Skeletal muscle satellite cell (primary cell): ENCODE results near the gene ZNF460.

ENCODE experiments used
- H3K27me3 ChIP-seq: 2 replicates; pipeline ENCODE4 v1.7.0; 2013; ENCODE audit warnings: low read length; ENCODE audit not compliant: control insufficient read depth, insufficient read depth
- H3K36me3 ChIP-seq: 2 replicates; pipeline ENCODE4 v1.7.0; 2013; ENCODE audit warnings: mild to moderate bottlenecking, control low read depth, low read length; ENCODE audit not compliant: insufficient read depth
- H3K4me1 ChIP-seq: 2 replicates; pipeline ENCODE4 v1.7.0; 2013; ENCODE audit warnings: low read length; ENCODE audit not compliant: control insufficient read depth, insufficient read depth
- H3K4me2 ChIP-seq: 2 replicates; pipeline ENCODE4 v1.7.0; 2013; ENCODE audit warnings: mild to moderate bottlenecking, low read length
- H3K4me3 ChIP-seq: 2 replicates; pipeline ENCODE4 v1.7.0; 2013; ENCODE audit warnings: low read length
- H3K9ac ChIP-seq: 2 replicates; pipeline ENCODE4 v1.7.0; 2013; ENCODE audit warnings: mild to moderate bottlenecking, low read depth, low read length, moderate library complexity
- H3K9me3 ChIP-seq: replicated peaks from 2 replicates; pipeline ENCODE4 v1.7.0; 2013; ENCODE audit warnings: mild to moderate bottlenecking, control low read depth, low read length

The ZNF460 gene

GRCh38 chr19:57317503-57317902 is 37.2 kb downstream of the ZNF460 start:
- Histone ChIP-seq H3K4me1 (peaks cover 17% of the 10 kb centered on the region), H3K4me3 (peak overlapping the region; percentile 57), H3K4me2 (peak overlapping the region; percentile 71), H3K27me3 (peaks cover 29% of the 10 kb centered on the region), H3K36me3 (no peaks in the 10 kb centered on the region), H3K9ac (no peak overlapping the region), H3K9me3 (no peaks in the 10 kb centered on the region)

GRCh38 chr19:57319869-57320179 is 39.5 kb downstream of the ZNF460 start:
- Histone ChIP-seq H3K36me3 (peaks cover 13% of the 10 kb centered on the region), H3K4me3 (peak overlapping the region; percentile 95), H3K9ac (peak overlapping the region; percentile 99), H3K4me2 (peak overlapping the region; percentile 98), H3K4me1 (peaks cover 18% of the 10 kb centered on the region), H3K9me3 (no peaks in the 10 kb centered on the region), H3K27me3 (peaks cover 21% of the 10 kb centered on the region)

DNA sequence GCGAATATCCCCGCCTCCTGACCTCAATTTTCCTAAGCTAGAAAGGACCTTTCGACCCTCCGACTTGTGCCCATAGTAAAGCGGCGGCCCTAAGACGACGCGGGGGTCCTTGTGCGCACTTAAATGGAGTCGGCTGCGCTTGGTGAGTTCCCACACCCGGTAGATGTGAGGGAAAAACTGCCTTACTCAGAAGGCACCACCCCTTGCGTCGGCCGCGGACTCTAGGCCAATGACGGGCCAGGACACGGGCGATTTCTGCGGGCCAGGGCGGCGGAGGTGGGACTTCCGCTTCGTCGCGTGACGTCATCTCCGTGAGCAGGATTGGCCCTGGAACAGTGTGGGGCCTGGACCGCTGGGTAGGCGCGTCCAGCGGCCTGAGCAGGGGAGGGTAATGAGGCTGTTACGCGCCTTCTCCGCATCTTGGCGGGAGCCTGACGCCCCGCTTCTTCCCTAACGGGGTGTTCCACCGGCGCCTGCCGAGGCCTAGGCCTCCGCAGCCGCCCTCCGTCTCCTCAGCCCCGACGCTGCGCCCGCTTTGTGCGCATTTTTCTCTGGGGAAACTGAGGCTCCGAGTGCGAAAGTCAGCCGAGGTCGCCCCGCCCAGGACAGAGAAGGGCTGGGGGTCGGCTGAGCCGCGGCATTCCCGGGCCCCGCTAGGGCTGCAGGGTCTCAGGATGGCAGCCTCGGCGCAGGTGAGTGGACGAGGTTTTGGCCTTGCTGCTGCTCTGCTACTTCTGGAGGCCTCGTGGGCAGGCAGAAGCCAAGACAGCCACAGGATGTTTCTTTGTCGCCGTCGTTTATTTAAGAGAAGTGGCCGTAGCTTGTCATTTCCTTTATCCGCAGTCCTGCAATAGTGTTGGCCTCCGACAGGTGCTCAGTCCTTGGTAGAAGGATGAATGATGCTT is 40.1 kb downstream of the ZNF460 start, which contains the start of gene ZNF543:
Gene ZNF543, plus strand, starts transcription at position 293 of the 905 bp plus-strand sequence. Its CDS starts 382 bp downstream, at position 675.
- H3K4me3 ChIP-seq, result peak within 1 kb of the TSS; percentile 95
- peaks cover 18% of the 10 kb centered on the region for H3K4me1 ChIP-seq
- peaks cover 19% of the 10 kb centered on the region for H3K36me3 ChIP-seq
- peak within 1 kb of the TSS; percentile 98 for H3K4me2 ChIP-seq
- H3K9ac ChIP-seq, result peak within 1 kb of the TSS; percentile 99
- H3K27me3 ChIP-seq, result peaks cover 16% of the 10 kb centered on the region
- no peaks in the 10 kb centered on the region for H3K9me3 ChIP-seq

DNA sequence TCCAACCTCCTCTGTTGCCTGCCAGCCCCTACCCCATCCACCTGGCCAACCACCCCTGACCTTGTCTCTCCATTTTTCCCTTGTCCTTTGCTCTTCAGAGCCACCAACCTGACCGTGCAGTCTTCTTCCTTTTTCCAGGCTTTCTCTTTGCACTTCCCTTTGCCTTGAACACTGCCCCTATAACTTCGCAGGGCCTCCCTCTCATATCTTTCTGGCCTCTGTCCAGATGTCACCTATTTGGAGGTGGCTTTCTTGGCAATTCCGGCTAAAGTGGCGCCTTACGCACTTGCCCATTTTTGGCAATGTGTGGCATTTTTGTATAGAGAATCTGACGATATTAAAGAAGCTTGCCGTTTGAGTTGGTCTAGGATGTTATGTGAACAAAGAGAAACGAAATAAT is 40.8 kb downstream of the ZNF460 start:
- Histone ChIP-seq H3K9me3 (no peaks in the 10 kb centered on the region), H3K4me2 (peak overlapping the region; percentile 98), H3K36me3 (peaks cover 25% of the 10 kb centered on the region), H3K9ac (peak overlapping the region; percentile 99), H3K4me3 (peak overlapping the region; percentile 95), H3K4me1 (peaks cover 18% of the 10 kb centered on the region), H3K27me3 (peaks cover 9% of the 10 kb centered on the region)

DNA sequence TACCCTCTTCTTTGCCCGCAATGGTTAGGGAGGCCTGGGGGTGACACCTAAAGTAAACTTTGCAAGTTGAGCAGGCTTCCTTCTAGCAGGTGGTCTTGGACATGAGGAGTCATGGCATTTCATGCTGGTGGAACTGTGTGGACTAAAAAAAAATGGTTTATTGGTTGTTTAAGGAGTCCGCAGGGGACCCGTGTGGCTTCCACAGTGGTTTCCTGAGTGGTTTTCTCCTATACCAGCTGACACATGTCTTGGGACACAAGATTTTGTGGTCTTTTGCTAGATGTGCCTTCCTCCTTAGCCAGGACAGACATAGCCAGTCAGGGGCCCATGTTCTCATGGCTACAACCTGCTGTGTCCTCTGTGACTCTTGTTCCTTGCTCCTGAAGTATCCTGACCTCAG is 41.5 kb downstream of the ZNF460 start:
- Histone ChIP-seq H3K27me3 (peaks cover 2% of the 10 kb centered on the region), H3K9ac (no peak overlapping the region)

GRCh38 chr19:57324992-57325391 is 44.7 kb downstream of the ZNF460 start:
- no peak overlapping the region for H3K4me3 ChIP-seq

More for the DNA sequence above, 41.5 kb downstream of the ZNF460 start:
- Histone ChIP-seq H3K4me3 (peak overlapping the region; percentile 95), H3K9me3 (no peaks in the 10 kb centered on the region), H3K36me3 (peaks cover 30% of the 10 kb centered on the region), H3K4me2 (peak overlapping the region; percentile 98), H3K4me1 (peaks cover 18% of the 10 kb centered on the region)

DNA sequence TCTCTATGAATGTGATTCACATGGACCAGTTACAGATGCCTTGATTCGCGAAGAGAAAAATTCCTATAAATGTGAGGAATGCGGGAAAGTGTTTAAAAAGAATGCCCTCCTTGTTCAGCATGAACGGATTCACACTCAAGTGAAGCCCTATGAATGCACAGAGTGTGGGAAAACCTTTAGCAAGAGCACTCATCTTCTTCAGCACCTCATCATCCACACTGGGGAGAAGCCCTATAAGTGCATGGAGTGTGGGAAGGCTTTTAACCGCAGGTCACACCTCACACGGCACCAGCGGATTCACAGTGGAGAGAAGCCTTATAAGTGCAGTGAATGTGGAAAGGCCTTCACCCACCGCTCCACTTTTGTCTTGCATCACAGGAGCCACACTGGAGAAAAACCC is 47.7 kb downstream of the ZNF460 start:
- no peaks in the 10 kb centered on the region for H3K9me3 ChIP-seq
- H3K36me3 ChIP-seq, result peaks cover 62% of the 10 kb centered on the region
- H3K4me3 ChIP-seq, result no peak overlapping the region

More at GRCh38 chr19:57324992-57325391, 44.7 kb downstream of the ZNF460 start:
- Histone ChIP-seq H3K4me1 (peaks cover 18% of the 10 kb centered on the region), H3K4me2 (no peak overlapping the region), H3K36me3 (peaks cover 57% of the 10 kb centered on the region), H3K9ac (no peak overlapping the region), H3K27me3 (no peaks in the 10 kb centered on the region), H3K9me3 (no peaks in the 10 kb centered on the region)

GRCh38 chr19:57334191-57334590 is 53.9 kb downstream of the ZNF460 start:
- Histone ChIP-seq H3K4me3 (no peak overlapping the region), H3K9ac (no peak overlapping the region), H3K27me3 (no peaks in the 10 kb centered on the region), H3K4me2 (no peak overlapping the region), H3K9me3 (no peaks in the 10 kb centered on the region), H3K36me3 (peaks cover 10% of the 10 kb centered on the region), H3K4me1 (no peaks in the 10 kb centered on the region)

More for the DNA sequence above, 47.7 kb downstream of the ZNF460 start:
- no peaks in the 10 kb centered on the region for H3K27me3 ChIP-seq
- H3K4me2 ChIP-seq, result no peak overlapping the region
- no peak overlapping the region for H3K9ac ChIP-seq
- H3K4me1 ChIP-seq, result no peaks in the 10 kb centered on the region

- Histone ChIP-seq H3K36me3 (no peaks in the 10 kb centered on the region), H3K9me3 (no peaks in the 10 kb centered on the region), H3K4me2 (no peak overlapping the region), H3K27me3 (no peaks in the 10 kb centered on the region), H3K4me1 (no peaks in the 10 kb centered on the region), H3K4me3 (no peak overlapping the region), H3K9ac (no peak overlapping the region)
These were observed 58.6 kb downstream of the ZNF460 start for GRCh38 chr19:57338877-57339276.

GRCh38 chr19:57342582-57342981 is 62.3 kb downstream of the ZNF460 start:
- no peaks in the 10 kb centered on the region for H3K36me3 ChIP-seq
- no peak overlapping the region for H3K4me3 ChIP-seq
- H3K27me3 ChIP-seq, result no peaks in the 10 kb centered on the region
- H3K9ac ChIP-seq, result no peak overlapping the region
- H3K4me2 ChIP-seq, result no peak overlapping the region
- no peaks in the 10 kb centered on the region for H3K9me3 ChIP-seq
- no peaks in the 10 kb centered on the region for H3K4me1 ChIP-seq
